Right renal pelvis (tissue), 4 donors: ENCODE data around the gene RASAL3. TPM values are rescaled to one million over a fixed set of nuclear protein-coding genes. Genes with fewer than 3 reads are reported as not detected.

Experiments
- DNase-seq, 4 donors: peaks; one replicate each; pipeline ENCODE4 v3.0.0-alpha.2; 2013; ENCODE audit warnings: low read depth in 4 of 4, low spot score in 3 of 4, missing footprints in 1 of 4
- polyA plus RNA-seq, 4 donors: library from polyadenylated mRNA; unstranded; fragments of 120-200 nt; gene quantifications; one replicate each; pipeline ENCODE4 v1.2.1, GENCODE V29; 2013; ENCODE audit not compliant: insufficient read length in 4 of 4

Gene RASAL3
- polyA plus RNA-seq, 4 donors = 0.50 to 1.4 (median 0.86) TPM

DNA sequence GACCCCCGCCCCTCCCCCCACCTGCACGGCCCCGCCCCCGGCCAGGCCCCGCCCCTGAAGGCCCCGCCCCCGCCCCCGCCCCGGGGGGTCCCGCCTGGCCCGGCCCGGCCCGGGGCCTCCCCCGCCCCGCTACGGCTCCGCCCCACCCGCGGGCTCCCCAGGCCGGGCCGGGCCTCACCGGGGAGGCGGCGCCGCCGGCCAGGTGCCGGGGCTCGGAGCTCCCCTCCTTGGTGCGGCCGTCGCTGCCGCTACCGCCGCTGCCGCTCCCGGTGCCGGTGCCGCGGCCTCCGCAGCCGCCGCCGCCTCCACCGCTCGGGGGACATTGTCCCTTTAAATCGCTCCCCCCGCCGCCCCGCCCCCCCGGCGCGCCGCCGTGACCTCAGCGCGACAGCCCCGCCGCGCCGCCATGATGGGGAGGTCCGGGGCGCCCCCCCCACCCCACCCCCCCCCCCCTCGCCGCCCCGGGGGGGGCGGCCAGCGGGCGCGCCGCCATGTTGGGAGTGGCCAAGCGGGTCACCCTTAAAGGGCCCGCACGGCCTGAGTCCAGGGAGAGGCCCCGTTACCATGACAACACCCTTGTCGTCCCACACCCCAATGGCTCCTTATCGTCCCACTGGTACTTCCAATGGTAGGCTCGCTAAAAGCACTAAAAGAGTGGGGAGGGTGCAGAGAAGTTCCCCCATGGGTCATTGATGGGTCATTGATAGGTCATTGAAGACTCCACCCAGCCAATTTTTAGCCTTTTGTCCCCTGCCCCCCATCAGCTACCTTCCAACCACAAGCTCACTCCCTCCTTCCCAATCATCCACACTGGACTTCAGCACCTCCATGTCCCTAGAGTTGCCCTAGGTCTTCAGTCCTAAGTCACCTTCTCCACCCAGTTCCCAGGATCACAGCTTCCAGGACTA, 14.5 kb downstream of the RASAL3 start, which contains the start of gene WIZ:
Gene WIZ (minus strand): TSS at position 337 of the 908 bp plus-strand sequence. CDS start 1,649 bp downstream, outside the sequence.
- DNase-seq = peak in 2 of 4 donors; percentile 20 to 39

DNA sequence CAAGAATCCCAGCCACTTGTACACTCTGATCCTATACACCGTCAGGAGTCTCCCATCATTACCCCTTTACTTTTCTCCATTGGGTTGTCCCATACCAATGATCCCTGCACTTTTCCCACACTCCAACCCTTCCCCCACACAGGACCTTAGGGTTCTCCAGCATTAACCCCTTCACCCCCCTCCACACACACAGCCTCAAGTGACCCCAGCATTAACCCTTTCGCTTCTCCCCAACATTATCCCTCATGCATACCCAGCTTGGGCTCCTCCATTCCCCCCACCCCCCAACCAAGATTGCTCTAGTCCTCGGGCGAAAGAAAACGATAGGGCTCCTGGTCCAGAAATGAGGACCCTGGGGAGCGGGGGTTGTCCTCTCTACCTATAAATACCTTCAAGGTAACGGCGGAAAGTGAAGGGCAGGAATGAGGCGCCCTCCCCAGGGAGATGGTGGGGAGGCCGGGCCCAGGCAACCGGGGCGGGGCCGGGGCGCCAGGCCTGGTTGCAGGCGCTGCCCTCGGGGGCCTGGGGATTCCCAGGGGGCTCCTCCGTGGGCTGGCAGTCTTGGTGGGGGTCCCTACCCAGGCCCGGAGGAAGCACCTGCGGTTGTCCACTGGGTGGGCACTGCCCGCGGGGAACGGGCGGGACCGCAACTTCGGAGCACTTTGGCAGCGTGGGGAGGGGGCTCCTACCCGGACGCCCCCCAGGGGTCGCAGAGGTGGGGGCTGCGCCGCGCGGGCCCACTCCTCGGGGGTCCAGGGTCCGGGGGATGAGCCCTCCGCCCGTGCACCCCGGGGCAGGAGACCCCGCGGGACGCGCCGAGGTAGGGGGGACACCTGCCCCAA, 15.3 kb downstream of the RASAL3 start:
- no peak for DNase-seq

DNA sequence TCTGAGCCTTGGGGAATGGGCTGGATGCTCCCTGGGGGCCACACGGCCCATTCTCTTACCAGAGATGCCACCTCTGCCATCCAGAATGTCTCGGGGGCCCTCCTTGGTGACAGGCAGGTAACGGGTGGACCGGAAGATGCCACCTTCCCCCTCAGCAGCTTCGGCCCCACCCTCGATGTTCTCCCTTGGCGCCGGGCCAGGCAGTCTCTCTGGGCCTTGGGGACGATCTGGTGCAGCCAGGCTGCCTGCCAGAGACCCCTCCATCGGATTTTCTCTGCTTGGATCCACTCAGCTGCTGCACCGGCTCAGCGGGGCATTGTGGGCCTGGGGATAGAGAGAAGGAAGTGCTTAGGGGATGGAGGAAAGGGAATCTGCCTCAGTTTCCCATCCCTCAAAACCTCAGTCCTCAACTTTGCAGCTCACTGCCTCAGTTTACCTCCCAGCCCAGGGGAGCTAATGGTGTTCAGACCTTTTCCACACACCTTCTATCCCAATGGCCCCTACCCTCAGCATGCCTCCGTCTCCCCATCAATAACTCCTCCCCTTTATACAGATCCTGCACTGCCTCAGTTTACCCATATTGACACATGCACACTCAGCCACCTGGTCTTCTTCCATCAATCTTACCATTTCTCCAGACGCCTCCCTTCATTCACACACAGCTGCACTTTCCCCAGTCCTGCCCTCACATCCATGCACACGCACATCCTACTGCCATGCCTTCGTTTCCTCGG, 16.1 kb downstream of the RASAL3 start:
- no peak for DNase-seq

DNA sequence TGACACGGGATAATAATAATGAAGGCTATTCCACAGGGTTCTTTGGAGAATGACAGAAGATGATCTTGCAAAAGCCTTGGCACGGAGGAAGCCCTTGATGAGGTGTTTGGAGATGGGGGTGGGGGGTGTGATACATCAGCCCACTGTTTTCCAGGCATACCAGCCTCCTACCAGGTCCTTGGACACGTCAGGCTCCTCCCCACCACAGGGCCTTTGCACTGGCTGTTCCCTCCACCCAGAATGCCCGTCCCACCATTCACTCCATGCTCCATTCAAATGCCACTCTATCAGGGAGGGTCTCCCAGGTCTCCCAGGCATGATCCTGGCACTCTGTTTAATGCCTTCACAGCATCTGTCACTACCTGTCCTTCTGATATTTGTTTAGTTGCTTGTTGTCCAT, 17.3 kb downstream of the RASAL3 start:
- no peak for DNase-seq

DNA sequence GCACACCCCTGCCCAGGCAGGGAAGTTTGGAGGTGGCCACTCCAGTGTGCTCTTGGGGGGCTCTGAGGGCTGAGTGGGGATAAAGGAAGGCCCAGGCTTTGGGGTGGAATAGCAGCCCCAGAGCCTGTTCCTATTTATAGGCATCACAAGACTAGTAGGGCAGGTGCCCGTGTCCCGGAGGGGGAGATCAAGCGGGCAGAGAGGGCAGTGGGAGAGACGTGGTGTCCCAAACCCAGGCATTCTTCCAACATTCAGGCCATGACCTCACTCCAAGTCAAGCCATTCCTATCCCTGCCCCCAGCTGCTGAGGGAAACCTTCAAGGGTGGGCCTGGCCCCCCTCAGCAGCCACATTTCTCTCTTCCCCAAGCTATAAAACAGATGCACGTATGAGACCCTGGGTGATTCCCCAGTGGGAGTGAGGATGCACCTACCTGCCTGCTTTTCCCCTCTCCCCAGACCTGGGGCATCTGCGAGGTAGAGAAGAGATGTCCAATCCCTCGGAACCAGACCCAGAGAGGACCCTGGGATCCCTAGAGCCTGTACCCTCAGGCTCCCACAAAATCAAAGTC, 18.5 kb downstream of the RASAL3 start:
- DNase-seq = no peak

DNA sequence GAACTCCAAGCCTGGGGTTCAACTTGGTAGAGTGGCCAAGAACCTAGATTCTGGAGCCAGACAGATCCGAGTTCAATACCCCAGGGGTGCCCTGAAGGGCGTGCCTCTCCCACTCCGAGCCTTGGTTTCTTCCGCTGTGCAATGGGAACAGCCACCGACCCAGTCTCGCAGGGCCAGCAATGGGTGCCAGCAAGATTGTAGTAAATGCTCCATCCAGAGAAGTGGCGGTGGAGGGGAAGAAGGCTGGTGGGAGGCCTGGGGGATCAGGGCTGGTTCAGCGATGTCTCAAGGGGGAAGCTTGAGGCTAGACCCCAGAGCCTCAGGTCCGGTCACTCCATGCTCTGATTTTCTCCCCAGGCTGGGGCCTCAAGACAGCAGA, 19.1 kb downstream of the RASAL3 start:
- DNase-seq = no peak

DNA sequence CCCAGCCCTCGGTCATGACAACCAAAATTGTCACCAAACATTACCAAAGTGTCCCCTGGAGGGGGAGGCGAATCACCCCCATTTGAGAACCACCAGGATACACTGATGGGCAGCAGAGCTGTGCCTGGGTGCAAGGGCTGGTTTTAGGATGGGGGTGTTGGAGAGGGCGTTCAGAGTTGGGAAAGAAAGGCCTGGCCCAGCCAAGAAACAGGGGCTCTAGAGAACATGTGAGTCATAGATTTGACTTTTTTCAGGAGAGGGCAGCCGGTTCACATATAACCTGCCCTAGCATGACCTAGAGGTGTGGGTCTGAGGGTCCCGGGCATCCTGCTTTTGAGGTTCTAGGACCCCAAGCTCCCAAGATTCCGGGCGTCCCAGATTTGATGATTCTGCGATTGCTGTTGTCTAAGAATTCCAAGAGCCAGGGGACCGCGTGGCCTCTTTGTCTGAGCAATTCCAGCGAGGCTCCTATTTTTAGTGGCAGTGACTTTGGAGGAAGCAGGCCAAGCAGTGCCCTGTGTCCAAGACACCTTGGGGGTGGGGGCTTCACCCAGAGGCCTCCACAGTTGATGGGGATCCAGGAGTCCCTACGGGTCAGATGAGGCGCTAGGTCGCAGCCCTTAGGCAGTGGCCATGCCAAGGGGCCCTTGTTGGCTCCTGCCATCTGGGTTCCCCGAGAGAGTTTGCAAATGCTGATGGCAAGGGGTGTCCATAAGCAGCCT, 19.7 kb downstream of the RASAL3 start:
- DNase-seq = no peak

DNA sequence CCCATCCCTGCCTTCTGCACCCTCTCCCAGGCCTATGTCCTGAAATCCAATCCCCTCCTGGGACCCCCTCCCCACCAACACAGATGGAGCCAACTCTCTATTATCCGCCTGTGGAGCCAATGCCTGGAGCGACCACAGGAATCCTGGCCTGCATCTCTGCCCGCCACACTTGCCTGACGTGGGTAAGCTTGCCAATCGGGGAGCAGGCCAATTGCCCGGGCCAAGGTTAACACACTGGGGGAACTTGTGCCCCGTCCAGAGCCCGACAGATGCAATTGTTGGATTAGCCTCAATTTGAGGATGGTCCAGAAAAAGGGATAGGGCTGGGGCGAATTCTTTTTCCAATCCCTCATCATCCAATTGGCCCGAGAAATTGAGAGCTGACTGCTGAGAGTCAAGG, 20.5 kb downstream of the RASAL3 start:
- DNase-seq = no peak

DNA sequence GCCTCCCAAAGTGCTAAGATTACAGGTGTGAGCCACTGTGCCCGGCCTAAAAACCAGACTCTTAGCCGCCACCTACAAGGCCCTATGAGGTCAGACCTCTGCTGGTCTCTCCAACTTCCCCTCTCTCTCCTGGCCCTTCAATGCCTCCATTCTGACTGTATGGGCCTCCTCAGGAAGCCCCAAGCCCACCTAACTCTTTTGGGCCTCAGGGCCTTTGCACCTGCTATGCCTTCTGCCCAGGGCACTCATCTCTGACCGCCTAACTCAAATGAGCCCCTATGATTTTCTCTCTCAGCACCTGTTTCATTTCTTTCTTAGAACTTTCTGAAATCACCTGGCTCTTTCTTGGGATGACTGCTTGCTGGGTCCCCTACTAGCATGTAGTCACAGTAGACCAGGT, 21.0 kb downstream of the RASAL3 start:
- DNase-seq = no peak

DNA sequence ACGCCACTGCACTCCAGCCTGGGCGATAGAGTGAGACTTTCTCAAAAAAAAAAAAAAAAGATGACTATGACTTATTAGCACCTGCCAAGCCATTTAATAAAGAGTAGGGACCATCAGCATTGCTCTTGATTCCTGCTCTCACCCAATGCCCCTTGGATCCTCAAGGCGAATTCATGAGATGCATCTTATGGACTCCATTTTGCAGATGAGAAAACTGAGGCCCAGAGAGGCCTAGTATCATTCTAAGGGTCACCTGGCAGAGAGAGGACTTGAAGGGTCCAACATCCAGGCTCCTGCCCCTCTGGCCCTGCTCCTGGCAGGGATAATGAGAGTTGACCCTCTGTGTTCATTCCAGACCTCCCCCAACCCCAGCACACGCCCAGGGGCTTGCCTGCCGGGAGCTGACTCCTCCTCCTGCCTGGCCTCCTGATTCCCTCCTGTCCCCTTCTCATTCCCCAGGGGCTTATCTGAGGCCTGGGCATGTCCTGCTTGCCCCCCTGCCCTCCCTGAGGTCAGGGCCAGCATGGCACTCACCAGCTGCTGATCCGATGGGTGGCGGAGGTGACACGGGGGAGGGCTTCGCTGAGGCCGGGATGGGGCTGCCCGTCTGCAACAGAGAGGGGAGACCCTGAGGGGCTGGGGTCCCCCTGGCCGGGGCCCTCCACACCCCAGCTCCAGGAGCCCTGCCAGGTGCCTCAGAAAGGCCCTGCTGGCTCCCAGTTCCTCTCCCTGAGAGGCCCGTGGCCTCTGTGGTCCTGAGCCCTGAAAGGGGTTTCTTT, 22.0 kb downstream of the RASAL3 start:
- no peak for DNase-seq

DNA sequence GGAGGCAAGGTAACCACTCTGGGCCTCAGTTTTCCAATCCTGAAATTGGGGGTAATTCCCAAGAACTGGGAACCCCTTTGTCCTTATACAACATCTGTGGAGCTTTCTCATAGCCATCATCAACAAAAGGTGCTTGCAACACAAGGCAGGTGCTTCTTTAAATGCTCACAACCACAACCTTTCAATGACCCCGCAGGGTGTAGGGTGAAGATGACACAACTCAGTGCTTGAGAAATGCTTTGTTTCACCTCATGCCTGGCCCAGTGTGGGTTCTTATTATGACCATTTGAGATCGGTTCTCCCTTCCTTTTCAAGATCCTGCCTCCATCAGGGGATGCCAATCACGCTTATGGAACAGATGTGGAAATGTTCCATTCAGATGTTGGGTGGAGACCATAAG, 23.0 kb downstream of the RASAL3 start:
- no peak for DNase-seq

DNA sequence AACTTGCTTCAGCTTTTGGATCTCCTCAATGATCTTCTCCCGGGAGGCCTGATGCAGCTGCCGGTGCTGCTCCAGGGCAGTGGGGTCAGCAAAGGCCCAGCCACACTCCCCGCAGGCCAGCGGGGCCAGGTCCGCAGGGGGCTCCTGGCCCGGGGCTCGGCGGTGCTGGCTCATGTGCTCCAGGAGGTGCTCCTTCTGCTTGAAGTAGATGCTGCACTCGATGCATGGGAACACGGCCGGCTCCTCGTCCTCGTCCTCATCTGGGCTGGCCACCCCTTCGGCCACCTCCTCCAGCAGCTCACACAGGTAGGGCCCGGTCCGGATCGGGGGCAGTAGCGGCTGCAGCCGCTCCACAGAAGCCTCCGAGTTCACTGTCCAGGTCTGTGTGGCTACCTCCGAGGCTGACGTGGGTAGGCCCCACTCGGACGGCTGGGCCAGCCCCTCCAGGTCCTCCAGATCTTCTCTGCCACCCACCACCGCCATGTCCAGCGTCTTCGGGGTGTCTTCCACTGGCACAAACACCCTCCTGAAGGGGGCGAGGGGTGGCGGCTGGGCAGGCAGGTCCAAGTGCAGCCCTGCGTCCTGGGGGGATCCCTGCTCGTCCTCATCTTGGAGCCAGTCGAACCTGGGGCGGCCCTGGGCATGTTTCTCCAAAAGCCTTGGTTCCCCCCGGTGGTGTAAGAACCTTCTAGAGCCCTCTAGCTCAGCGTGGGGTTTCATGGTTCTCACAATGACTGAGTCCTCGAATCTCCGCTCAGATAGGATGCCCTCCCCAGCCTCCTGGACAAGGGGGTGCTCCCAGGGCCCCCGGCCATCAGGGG, 24.3 kb downstream of the RASAL3 start:
- no peak for DNase-seq

DNA sequence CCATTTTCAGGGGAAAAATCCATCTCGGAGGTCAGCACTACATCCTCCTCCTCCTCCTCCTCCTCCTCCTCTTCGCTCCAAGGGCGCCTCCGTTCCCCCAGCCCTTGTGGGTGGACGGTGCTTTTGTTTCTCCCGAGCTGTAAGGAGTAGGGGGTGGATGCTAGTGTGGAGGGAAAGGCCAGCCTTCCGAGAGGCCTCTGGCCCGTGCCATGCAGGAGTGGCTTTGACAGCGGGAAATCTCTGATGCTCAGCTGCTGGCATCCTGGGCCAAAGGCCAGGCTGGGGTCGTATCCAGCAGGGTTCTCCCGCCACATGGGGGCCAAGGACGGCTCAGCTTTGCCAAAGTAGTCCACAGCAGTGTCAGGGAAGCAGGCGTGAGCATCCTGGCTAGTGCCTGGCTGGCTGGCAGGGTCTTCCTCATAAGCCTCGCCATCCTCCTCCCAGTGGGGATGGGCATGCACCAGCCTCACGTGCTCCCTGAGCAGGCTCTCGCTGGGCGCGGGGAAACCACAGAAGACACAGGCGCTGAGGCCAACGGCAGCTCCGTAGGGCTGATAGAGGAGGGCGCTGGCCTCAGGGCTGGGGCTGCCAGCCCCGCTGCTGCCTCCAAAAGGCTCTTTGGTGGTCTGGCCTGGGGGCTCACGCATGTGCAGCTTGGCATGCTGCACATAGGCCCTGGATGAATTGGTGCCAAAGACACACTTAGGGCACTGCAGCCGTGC, 25.1 kb downstream of the RASAL3 start:
- no peak for DNase-seq

DNA sequence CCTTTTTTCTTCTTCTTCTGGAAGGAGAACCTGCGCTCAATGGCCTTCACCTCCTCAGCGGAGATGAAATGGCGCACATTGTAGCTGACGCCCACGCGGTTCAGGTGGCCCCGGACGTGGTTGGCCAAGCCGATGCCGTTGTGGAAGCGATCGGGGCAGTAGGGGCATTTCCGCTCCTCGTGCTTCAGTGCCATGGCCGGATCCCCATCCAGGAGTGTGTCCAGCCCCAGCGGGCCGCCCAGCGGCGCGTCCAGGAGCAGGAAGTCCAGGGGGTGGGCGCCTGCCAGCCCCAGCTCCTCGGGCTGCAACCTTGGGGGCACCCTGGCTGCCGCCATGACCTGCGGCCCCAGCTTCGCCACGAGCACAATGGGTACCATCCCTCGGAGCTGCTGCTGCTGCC, 25.8 kb downstream of the RASAL3 start:
- no peak for DNase-seq

DNA sequence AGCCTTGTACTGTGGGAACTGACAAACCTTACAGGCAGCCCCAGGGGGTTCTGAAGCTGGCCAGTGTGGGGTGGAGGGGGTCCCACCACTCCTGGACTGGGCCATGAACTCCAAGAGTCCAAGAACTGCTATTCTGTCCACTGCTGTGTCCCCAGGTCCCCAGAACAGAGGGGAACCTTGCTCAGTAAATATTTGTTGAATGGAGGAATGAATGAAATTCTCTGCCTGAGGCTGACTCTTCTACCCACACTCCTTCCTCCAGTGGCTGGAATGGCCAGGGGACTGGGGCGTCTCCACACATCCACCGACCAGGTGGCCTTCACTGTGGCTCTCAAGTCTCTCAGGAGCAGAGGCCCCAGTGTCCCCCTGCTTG, 26.2 kb downstream of the RASAL3 start:
- DNase-seq = no peak

DNA sequence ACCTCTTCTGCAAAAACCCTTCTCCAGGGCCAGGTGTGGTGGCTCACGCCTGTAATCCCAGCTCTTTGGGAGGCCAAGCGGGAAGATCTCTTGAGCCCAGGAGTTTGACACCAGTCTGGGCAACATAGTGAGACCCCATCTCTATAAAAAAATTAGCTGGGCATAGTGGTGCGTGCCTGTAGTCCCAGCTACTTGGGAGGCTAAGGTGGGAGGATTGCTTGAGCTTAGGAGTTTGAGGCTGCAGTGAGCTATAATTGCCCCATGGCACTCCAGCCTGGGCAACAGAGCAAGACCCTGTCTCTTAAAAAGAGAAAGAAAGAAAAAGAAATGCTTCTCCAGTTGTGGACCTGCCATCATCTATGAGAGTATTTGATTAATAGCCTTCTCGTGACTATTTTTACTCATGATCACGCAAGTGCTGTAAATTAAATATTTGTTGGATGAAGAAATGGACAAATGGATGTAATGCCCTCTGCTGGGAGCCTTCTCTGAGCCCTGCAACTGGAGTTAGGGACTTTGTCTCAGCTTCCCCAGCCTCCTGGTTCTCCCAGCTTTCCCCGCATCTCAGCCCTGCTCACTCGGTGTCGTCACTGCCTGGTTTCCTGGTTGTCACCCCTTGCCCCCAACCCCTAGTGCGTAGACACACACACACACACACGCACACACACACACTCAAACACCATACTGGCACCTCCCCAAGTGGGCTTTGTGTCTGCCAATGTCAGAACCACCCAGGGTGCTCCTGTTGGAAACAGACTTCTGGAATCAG, 26.8 kb downstream of the RASAL3 start:
- DNase-seq = no peak

DNA sequence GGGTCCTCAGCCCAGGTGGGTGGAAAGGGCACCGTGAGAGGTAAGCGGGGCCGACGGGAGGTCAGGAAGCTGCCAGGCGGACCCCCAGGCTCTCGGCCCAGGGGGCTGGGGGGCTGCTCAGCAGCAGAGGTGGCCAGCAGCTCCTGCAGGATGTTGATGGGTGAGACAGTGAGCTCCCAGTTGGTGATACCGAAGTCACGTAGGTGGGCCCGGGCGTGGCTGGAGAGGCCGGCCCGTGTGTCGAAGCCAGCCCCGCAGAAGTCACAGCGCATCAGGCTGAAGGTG, 27.6 kb downstream of the RASAL3 start:
- no peak for DNase-seq
